NCI-H1092 treated with DMSO at 0.1 percent for 48 hours (cell line): Measurements from ENCODE around the gene NT5C.

Source experiments
- DNase-seq: peaks from one replicate; lab custom pipeline; 2025; lab: John Stamatoyannopoulos, UW

NT5C gene

DNA sequence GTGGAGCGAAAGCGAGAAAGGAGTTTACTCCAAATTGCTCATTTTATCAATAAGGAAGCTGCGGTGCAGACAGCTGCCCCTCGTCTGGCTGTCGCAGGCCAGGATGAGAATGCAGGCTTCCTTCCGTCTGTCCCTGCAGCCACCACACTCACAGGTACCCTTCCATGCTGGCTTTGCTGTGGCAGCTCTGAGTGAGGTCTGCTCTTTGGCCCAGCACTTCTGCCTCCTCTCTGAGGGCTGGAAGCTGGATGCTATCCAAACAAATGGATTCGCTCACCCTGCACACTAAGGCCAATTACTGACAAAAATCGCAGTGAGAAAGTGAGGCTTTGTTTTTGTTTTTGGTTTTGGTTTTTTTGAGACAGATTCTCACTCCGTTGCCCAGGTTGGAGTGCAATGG is 14.8 kb downstream of the NT5C start:
- no peak for DNase-seq

- DNase-seq = no peak
These were observed 16.0 kb downstream of the NT5C start for GRCh38 chr17:75115555-75115954.

DNA sequence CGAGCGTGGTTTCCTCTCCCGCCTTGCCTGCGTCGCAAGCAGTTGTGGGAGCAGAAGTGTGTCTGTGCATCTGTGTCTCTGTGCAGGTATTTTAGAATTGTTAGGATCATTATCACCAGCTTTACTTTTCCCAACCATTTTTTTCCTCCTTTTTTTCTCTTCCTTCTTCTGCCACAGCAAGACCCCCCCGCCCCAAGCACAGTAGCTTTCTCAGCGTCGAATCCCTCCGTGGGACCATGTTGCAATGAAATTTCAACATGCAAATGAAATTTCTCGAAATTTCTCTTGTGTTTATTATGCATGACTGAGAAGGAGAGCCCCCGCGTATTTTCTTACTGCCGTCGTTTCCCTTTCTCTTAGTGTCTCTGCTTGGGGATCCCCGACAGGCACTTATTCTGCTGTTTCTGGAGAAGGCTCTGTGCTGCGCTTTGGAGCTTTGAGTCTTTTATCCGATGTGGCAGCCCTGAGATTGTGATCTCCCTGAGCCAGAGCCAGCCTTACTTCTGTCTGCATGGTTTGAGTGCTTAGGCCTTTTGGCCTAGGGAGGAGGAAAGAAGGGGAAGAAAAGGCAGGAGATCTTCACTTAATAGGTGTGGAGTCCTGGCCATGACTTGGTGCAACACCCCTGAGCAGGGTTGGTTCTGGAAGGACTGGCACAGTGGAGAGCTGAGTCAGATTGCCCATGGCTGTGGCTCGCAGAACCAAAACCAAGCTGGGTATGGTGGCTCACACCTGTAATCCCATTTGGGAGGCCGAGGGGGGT is 16.8 kb downstream of the NT5C start:
- DNase-seq = no peak

- DNase-seq = peak; percentile 80
These were observed 17.6 kb downstream of the NT5C start for GRCh38 chr17:75113798-75114551.

- no peak for DNase-seq
These were observed 19.7 kb downstream of the NT5C start for GRCh38 chr17:75111777-75112335.

DNA sequence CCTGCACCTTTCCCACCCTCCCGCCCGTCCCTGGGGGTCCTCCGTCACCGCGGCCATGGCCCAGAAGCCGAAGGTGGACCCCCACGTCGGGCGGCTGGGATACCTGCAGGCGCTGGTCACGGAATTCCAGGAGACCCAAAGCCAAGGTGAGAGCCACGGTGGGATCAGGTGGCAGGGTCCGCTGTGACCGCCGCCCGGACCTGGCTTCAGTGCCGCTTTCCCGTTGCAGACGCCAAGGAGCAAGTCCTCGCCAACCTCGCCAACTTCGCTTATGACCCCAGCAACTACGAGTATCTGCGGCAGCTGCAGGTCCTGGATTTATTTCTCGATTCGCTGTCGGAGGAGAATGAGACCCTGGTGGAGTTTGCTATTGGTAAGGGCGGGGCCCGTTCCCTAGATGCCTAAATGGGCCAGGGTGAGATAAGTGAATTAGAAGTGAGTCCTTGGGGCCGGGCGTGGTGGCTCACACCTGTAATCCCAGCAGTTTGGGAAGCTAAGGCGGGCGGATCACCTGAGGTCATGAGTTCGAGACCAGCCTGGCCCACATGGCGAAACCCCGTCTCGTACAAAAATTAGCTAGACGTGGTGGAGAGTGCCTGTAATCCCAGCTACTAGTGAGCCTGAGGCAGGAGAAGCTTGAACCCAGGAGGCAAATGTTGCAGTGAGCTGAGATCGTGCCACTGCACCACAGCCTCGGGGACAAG is 21.2 kb downstream of the NT5C start:
- DNase-seq = no peak

- peak; percentile 85 for DNase-seq
These were observed 21.9 kb downstream of the NT5C start, which contains the start of gene ARMC7 for GRCh38 chr17:75109407-75110233. ARMC7 (plus strand) TSS chr17:75109969; CDS start chr17:75110289, 320 bp downstream.

DNA sequence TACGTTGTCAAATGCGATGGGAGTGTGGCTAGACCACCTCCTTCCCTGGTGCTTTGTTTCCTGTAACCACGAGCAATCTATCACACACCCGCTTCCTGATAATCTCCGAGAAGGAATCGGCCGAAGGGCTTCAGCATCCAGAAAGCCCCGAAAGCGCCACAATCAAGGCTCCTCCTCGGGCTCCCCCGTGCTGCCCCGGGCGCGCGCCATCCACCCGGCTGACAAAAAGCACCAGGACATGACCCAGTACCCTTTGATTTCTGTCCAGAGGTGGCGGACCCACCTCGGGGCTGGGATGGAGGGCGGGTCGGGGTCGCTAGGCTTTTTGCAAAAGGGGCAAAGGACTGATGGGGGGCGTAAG is 22.5 kb downstream of the NT5C start:
- DNase-seq = no peak

GRCh38 chr17:75108193-75108592 is 23.3 kb downstream of the NT5C start:
- DNase-seq = no peak

DNA sequence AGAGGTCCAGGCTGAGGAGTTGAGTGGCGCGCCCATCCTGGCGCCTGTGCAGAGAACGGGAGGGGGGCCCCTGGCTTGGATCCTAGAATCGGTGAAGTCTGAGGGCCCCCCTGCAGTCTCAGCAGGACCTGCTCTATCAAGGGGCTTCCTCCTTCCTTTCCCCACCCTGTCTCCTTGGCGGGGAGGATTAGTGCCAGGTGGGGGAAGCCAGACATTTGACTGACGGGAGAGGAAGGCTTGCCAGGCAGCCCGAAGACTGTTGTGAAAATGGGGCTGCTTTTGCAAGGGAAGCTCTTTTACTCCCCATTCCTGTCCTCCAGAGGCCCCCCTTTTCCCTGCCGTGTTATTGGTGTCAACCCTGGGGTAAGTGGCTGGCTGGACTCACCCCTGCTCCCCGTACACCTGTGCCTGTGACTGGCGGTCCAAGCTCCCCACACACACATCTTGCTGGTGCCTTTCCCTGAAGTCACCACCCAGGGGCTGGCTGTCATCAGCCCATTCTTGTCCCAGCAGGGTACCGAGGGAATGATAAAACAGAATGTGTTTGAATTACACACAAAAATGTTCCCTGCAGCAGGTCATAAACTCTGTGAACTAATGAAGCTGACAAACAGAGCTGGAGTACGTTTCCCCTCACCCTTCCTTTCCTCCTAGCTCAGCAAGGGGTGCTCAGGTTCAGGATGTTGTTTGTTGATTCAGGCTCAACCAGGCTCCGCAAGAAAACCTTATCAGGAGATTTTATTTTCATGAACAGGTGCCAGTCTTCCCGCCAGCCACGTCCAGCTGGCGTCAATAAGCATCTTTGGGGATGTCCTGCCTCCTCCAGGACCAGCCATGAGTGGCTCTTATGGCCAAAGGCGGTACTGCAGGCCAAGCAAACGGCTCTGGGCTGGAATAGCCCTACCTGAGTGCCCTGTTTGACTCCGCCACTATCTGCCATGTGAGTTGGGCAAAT is 26.1 kb downstream of the NT5C start:
- DNase-seq = peak; percentile 46

- no peak for DNase-seq
These were observed 27.7 kb downstream of the NT5C start for GRCh38 chr17:75103601-75104554.

- DNase-seq = no peak
These were observed 29.1 kb downstream of the NT5C start for GRCh38 chr17:75102385-75102821.

GRCh38 chr17:75099881-75100595 is 31.5 kb downstream of the NT5C start:
- DNase-seq = no peak

GRCh38 chr17:75098861-75099260 is 32.7 kb downstream of the NT5C start:
- no peak for DNase-seq

DNA sequence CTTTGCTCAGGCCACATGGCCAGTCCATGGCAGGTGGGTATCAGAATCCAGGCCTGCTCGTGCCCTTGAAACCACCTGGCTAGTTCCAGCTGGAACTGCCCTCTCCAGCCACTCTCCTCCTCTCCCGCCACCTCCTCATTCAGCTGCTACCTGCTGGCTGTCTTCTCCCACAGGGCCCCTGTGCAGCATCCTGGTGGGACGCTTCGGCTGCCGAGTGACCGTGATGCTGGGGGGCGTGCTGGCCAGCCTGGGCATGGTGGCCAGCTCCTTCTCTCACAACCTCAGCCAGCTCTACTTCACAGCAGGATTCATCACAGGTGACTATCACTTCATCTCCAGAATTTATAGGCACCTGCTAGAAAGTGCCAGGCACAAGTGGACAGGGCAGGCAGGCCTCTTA is 33.7 kb downstream of the NT5C start:
- DNase-seq = no peak

- DNase-seq = no peak
These were observed 35.4 kb downstream of the NT5C start for GRCh38 chr17:75096082-75096625.

- no peak for DNase-seq
These were observed 36.6 kb downstream of the NT5C start for GRCh38 chr17:75094871-75095399.
